Measurements from ENCODE around the gene ATP2B1. TPM values are rescaled to one million over a fixed set of nuclear protein-coding genes. Genes with fewer than 3 reads are reported as not detected.

The ATP2B1 gene
- total RNA-seq, 2 experiments from 2014 or later = 10.8 to 13.0 TPM

GRCh38 chr12:89736995-89737394, 28.4 kb upstream of the ATP2B1 start:
- H3K27me3 Mint-ChIP-seq (ENCODE audit: low read depth) = no peaks in the 10 kb centered on the region
- intact Hi-C loops (cut with micrococcal nuclease) = no loop called here
- H3K27ac Mint-ChIP-seq = no peak overlapping the region
- CTCF ChIA-PET = no interaction called here
- no peak for DNase-seq
- no peak overlapping the region for H3K4me3 Mint-ChIP-seq
- H3K4me1 Mint-ChIP-seq (ENCODE audit: low read depth) = peaks cover 6% of the 10 kb centered on the region
- peaks cover 3% of the 10 kb centered on the region for H3K36me3 Mint-ChIP-seq (ENCODE audit: low read depth)
- peaks cover 29% of the 10 kb centered on the region for H3K9me3 Mint-ChIP-seq

DNA sequence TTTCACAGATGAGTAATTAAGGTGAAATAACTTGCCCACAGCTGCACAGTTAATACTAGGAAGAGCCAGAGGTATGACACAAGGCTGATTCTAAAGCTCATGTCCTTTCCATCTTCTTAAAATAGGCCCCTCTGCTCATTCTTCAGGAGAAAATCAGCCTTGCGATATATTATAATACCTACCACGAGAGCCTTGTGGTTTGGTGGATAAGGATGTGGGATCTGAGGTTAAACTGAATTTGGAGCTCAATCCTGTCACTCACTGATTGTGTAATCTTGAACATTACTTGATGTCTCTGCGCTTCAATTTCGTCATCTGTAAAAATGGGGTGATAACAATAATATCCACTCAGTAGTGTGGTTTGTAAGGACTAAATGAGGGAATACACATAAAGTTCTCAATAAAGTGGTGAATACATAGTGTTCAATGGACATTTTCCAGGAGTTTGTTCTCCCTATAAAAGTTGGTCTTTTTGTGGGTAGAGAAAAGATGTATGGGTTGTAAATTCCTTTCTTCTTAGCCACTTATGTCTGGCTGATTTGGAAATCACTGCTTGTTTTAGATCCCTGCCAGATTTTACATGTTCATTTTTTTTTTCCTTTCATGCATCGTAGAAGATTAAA, 25.1 kb upstream of the ATP2B1 start:
- peaks cover 6% of the 10 kb centered on the region for H3K9me3 Mint-ChIP-seq
- H3K27me3 Mint-ChIP-seq (ENCODE audit: low read depth) = no peaks in the 10 kb centered on the region
- DNase-seq = no peak

DNA sequence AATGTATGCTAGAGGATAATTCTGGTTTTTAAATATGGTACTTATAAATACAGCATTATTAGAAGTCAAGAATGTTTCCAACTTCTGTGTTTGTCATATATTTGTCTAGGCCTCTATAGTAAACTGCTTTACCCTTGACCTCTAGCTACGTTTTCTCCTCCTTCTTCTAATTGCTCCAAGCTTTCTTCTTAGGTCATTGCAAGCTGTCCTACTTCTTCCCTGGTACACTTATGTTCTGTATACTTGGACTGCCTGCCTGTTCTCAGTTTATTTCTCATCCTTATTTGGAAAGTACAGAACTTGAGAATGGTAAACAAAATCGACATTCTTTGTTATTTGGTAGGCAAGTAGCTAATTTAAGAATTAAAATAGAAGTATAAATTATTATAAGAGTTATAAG, 23.9 kb upstream of the ATP2B1 start:
- Mint-ChIP-seq H3K27me3 (ENCODE audit: low read depth) (no peaks in the 10 kb centered on the region), H3K9me3 (no peaks in the 10 kb centered on the region), H3K27ac (no peak overlapping the region), H3K4me3 (no peak overlapping the region), H3K4me1 (ENCODE audit: low read depth) (peaks cover 6% of the 10 kb centered on the region), H3K36me3 (ENCODE audit: low read depth) (no peaks in the 10 kb centered on the region)
- CTCF ChIA-PET = no interaction called here
- DNase-seq = no peak
- intact Hi-C loops (cut with micrococcal nuclease) = no loop called here

More for the DNA sequence above, 25.1 kb upstream of the ATP2B1 start:
- CTCF ChIA-PET = no interaction called here
- H3K4me3 Mint-ChIP-seq = no peak overlapping the region
- peaks cover 6% of the 10 kb centered on the region for H3K4me1 Mint-ChIP-seq (ENCODE audit: low read depth)
- H3K36me3 Mint-ChIP-seq (ENCODE audit: low read depth) = peaks cover 2% of the 10 kb centered on the region
- intact Hi-C loops (cut with micrococcal nuclease) = no loop called here
- H3K27ac Mint-ChIP-seq = no peak overlapping the region

- intact Hi-C loops (cut with micrococcal nuclease) = no loop called here
- Mint-ChIP-seq H3K9me3 (no peaks in the 10 kb centered on the region), H3K36me3 (ENCODE audit: low read depth) (no peaks in the 10 kb centered on the region), H3K27me3 (ENCODE audit: low read depth) (no peaks in the 10 kb centered on the region), H3K27ac (no peak overlapping the region), H3K4me3 (no peak overlapping the region), H3K4me1 (ENCODE audit: low read depth) (peaks cover 6% of the 10 kb centered on the region)
- CTCF ChIA-PET = no interaction called here
- no peak for DNase-seq
These were observed 23.0 kb upstream of the ATP2B1 start for GRCh38 chr12:89731614-89732013.

DNA sequence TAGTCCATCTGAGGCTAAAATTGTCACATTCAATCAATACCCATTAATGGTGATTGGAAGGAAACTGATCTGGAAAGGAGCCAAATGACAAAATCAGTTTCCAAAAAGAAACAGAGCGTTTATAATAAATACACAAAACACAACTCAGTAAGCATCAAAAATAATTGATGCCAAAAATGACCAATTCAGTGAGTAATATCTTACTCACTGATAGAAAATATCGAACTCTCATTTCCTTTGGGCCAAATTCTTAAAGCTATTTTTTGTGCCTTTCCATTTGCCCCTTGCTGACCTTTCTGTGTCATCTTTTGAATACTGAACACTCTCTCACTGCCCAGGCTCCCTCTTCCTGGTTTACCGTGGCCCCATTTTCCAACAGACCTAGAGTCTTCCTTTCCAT, 22.5 kb upstream of the ATP2B1 start:
- H3K4me3 Mint-ChIP-seq = no peak overlapping the region
- H3K4me1 Mint-ChIP-seq (ENCODE audit: low read depth) = peaks cover 6% of the 10 kb centered on the region
- CTCF ChIA-PET = no interaction called here
- H3K36me3 Mint-ChIP-seq (ENCODE audit: low read depth) = no peaks in the 10 kb centered on the region
- H3K27me3 Mint-ChIP-seq (ENCODE audit: low read depth) = no peaks in the 10 kb centered on the region
- no peak for DNase-seq
- intact Hi-C loops (cut with micrococcal nuclease) = no loop called here
- H3K27ac Mint-ChIP-seq = no peak overlapping the region
- H3K9me3 Mint-ChIP-seq = no peaks in the 10 kb centered on the region

DNA sequence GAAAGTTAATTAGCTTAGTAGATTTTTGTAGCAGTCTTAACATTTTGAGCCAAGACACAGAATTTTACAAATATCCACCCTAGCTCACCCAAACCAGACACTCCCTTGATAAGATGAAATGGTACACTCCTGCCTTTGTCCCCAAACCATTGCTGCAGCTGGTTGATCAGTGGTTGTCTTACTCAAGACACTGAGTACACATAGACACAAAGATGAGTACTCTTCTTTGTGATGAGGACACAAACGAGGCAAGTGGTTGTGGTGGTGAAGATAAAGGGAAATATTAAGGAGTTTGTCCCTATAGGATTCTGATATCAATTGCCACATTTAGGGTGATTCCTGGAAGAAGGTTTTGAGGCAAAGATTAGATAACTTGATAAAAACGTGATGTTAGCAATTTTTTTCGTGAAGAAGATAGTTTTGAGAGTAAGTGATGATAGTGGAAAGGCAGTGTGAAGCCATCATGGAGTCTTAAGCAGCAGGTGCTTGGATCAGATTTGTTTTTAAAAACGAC, 21.4 kb upstream of the ATP2B1 start:
- H3K4me1 Mint-ChIP-seq (ENCODE audit: low read depth) = peaks cover 6% of the 10 kb centered on the region
- intact Hi-C loops (cut with micrococcal nuclease) = no loop called here
- H3K36me3 Mint-ChIP-seq (ENCODE audit: low read depth) = no peaks in the 10 kb centered on the region
- H3K27me3 Mint-ChIP-seq (ENCODE audit: low read depth) = no peaks in the 10 kb centered on the region
- DNase-seq = no peak
- CTCF ChIA-PET = no interaction called here
- H3K4me3 Mint-ChIP-seq = no peak overlapping the region
- no peaks in the 10 kb centered on the region for H3K9me3 Mint-ChIP-seq
- H3K27ac Mint-ChIP-seq = no peak overlapping the region

DNA sequence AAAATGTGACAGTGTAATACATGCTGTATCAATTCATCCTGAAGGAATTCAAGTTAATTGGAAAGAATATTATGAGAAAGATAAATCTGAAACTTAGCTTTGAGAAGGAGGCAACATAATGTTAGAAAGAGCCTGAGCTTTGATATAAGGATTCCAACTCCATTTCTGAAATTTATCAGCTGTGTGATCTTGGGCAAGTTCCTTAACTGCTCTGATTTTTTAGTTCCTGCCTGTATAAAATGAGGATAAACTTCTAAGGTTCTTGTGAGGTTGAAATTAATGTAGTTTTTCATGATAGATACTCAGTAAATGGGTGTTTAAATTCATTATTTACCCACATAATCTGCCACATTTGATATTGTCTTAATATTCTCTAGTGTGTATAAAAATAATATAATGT, 14.6 kb upstream of the ATP2B1 start:
- H3K4me1 Mint-ChIP-seq (ENCODE audit: low read depth) = no peaks in the 10 kb centered on the region
- no peaks in the 10 kb centered on the region for H3K27me3 Mint-ChIP-seq (ENCODE audit: low read depth)
- no peaks in the 10 kb centered on the region for H3K9me3 Mint-ChIP-seq
- H3K36me3 Mint-ChIP-seq (ENCODE audit: low read depth) = no peaks in the 10 kb centered on the region
- CTCF ChIA-PET = no interaction called here
- H3K27ac Mint-ChIP-seq = no peak overlapping the region
- no peak for DNase-seq
- no peak overlapping the region for H3K4me3 Mint-ChIP-seq
- intact Hi-C loops (cut with micrococcal nuclease) = no loop called here

GRCh38 chr12:89721291-89721987, 12.8 kb upstream of the ATP2B1 start:
- intact Hi-C loops (cut with micrococcal nuclease) = no loop called here
- H3K36me3 Mint-ChIP-seq (ENCODE audit: low read depth) = no peaks in the 10 kb centered on the region
- no peaks in the 10 kb centered on the region for H3K27me3 Mint-ChIP-seq (ENCODE audit: low read depth)

GRCh38 chr12:89717759-89718523, 9.3 kb upstream of the ATP2B1 start:
- H3K36me3 Mint-ChIP-seq (ENCODE audit: low read depth) = no peaks in the 10 kb centered on the region
- H3K9me3 Mint-ChIP-seq = peaks cover 18% of the 10 kb centered on the region
- H3K4me3 Mint-ChIP-seq = no peak overlapping the region
- intact Hi-C loops (cut with micrococcal nuclease) = no loop called here
- H3K4me1 Mint-ChIP-seq (ENCODE audit: low read depth) = no peaks in the 10 kb centered on the region
- no peaks in the 10 kb centered on the region for H3K27me3 Mint-ChIP-seq (ENCODE audit: low read depth)
- no peak overlapping the region for H3K27ac Mint-ChIP-seq
- CTCF ChIA-PET = no interaction called here
- no peak for DNase-seq

More at GRCh38 chr12:89721291-89721987, 12.8 kb upstream of the ATP2B1 start:
- Mint-ChIP-seq H3K27ac (no peak overlapping the region), H3K4me3 (no peak overlapping the region), H3K9me3 (peaks cover 2% of the 10 kb centered on the region), H3K4me1 (ENCODE audit: low read depth) (no peaks in the 10 kb centered on the region)
- DNase-seq = no peak
- CTCF ChIA-PET = interaction anchor here (0.7 kb wide), 2 partner anchors 12 to 1691 kb away, joined by 3 read pairs; no protein-coding TSS in a partner anchor

- intact Hi-C loops (cut with micrococcal nuclease) = no loop called here
- H3K4me3 Mint-ChIP-seq = no peak overlapping the region
- CTCF ChIA-PET = no interaction called here
- peaks cover 18% of the 10 kb centered on the region for H3K9me3 Mint-ChIP-seq
- no peak overlapping the region for H3K27ac Mint-ChIP-seq
- peaks cover 1% of the 10 kb centered on the region for H3K36me3 Mint-ChIP-seq (ENCODE audit: low read depth)
- H3K4me1 Mint-ChIP-seq (ENCODE audit: low read depth) = peaks cover 8% of the 10 kb centered on the region
- no peaks in the 10 kb centered on the region for H3K27me3 Mint-ChIP-seq (ENCODE audit: low read depth)
- no peak for DNase-seq
These were observed 4.1 kb upstream of the ATP2B1 start for GRCh38 chr12:89712706-89713105.

GRCh38 chr12:89710873-89711750, 2.5 kb upstream of the ATP2B1 start:
- no peak for DNase-seq
- Mint-ChIP-seq H3K36me3 (ENCODE audit: low read depth) (peaks cover 1% of the 10 kb centered on the region), H3K9me3 (peaks cover 15% of the 10 kb centered on the region), H3K27ac (no peak overlapping the region), H3K4me1 (ENCODE audit: low read depth) (peaks cover 18% of the 10 kb centered on the region), H3K27me3 (ENCODE audit: low read depth) (no peaks in the 10 kb centered on the region), H3K4me3 (peak overlapping the region; percentile 4)
- CTCF ChIA-PET = no interaction called here
- intact Hi-C loops (cut with micrococcal nuclease) = no loop called here
